Right lobe of liver (tissue), 6 donors: Measurements from ENCODE around the gene PTPN18. TPM values are rescaled to one million over a fixed set of nuclear protein-coding genes. Genes with fewer than 3 reads are reported as not detected.

Experiments used
- ATAC-seq, 4 donors: fragments of 200-7000 bp; cut with Tn5 transposase; one replicate each; pipeline ENCODE4 v1.9.1; 2020; ENCODE audit warnings: mild to moderate bottlenecking in 4 of 4, moderate library complexity in 4 of 4
- DNase-seq, 3 donors: peaks; one replicate each; pipeline ENCODE4 v3.0.0-alpha.2; 2020
- H3K27ac ChIP-seq, 3 donors: fragments of 200-600 bp; one replicate each; pipeline ENCODE4 v1.8.0; 2022
- H3K27me3 ChIP-seq, 2 donors: fragments of 200-600 bp; one replicate each; pipeline ENCODE4 v1.8.0; 2022
- H3K36me3 ChIP-seq, 4 donors: fragments of 200-600 bp; sonication (generic) in 1 of 4; one replicate each; pipeline versions ENCODE4 v1.5.1 to v1.8.0; 2017 to 2022; ENCODE audit warnings: control low read depth in 1 of 4
- H3K4me1 ChIP-seq, 4 donors: fragments of 200-600 bp; sonication (generic) in 1 of 4; one replicate each; pipeline versions ENCODE4 v1.5.1 to v1.8.0; 2017 to 2022; ENCODE audit warnings: control low read depth in 1 of 4
- H3K4me3 ChIP-seq, 3 donors: fragments of 200-600 bp; one replicate each; pipeline ENCODE4 v1.8.0; 2022
- H3K9me3 ChIP-seq, 4 donors: fragments of 200-600 bp; sonication (generic) in 1 of 4; one replicate each; pipeline versions ENCODE4 v1.5.1 to v1.8.0; 2017 to 2022; ENCODE audit warnings: control low read depth in 1 of 4
- POLR2A ChIP-seq: fragments of 450-650 bp; IDR thresholded peaks from one replicate; pipeline ENCODE4 v1.6.1; 2017; ENCODE audit warnings: antibody characterized with exemption, mild to moderate bottlenecking
- WGBS: methylation state at CpG from one replicate; pipeline ENCODE4 v1.1.6; 2018; ENCODE audit warnings: low coverage, low lambda C conversion rate; ENCODE audit not compliant: insufficient coverage; ENCODE audit errors: missing lambda C conversion rate; 5-methylcytosine and 5-hydroxymethylcytosine counted together
- intact Hi-C, 2 donors: fragments of 100-400 bp; cut with DNase I; formaldehyde crosslinking; loops; one replicate each; pipeline versions ENCODE4 v1.11.2 to v1.14.1; 2022
- total RNA-seq, 6 experiments: library from RNA; depleted of rRNA in 2 of 6; stranded (reverse); fragments of >200 nt in 2 of 6; fragmentation: NEBNext Ultra II Directional in 3 of 6; extraction: Animal tissue kit (Norgen Biotek cat#: 25700) in 3 of 6; gene quantifications; one replicate each; pipeline versions ENCODE4 v1.1.0 to v1.2.4, GENCODE V29; 2016 to 2023
- TF ChIP-seq, protein P1 (sequence below), 4 donors: fragments of 200-600 bp in 3 of 4; fragments of 450-650 bp in 1 of 4; IDR thresholded peaks; one replicate each; pipeline versions ENCODE4 v1.5.1 to v1.8.0; 2016 to 2022; ENCODE audit warnings: antibody characterized with exemption in 4 of 4, mild to moderate bottlenecking in 2 of 4
- donor health status: DM: no; HTN: yes; CAD: no.
- donor health status: DM: no; HTN: no; CAD: no.
- donor health status: DM: no; HTN: no; CAD: no.
- donor health status: DM: no; HTN: yes; CAD: no.
- donor health status: DM: no; HTN: yes; CAD: no.

Gene PTPN18
- total RNA-seq, 6 experiments from 2014 or later = 25.6 to 43.5 (median 30.3) TPM

- H3K4me3 ChIP-seq = no peak overlapping the region
- intact Hi-C loops = loop anchor here in 1 of 2 donors (10.0 kb wide), 1 partner anchor 153 kb away; the partner anchor contains the start of genes MZT2B and SMPD4
Measured at GRCh38 chr2:130337735-130338325, 18.0 kb upstream of the PTPN18 start.

GRCh38 chr2:130338793-130339345, 17.0 kb upstream of the PTPN18 start:
- H3K36me3 ChIP-seq = peaks cover 0 to 12% (median 2%) of the 10 kb centered on the region in 4 donors
- H3K27ac ChIP-seq = no peak overlapping the region
- H3K9me3 ChIP-seq = no peaks in the 10 kb centered on the region
- no peak overlapping the region for H3K4me3 ChIP-seq
- no peak for TF ChIP-seq POLR2A
- TF ChIP-seq, protein P1, sequence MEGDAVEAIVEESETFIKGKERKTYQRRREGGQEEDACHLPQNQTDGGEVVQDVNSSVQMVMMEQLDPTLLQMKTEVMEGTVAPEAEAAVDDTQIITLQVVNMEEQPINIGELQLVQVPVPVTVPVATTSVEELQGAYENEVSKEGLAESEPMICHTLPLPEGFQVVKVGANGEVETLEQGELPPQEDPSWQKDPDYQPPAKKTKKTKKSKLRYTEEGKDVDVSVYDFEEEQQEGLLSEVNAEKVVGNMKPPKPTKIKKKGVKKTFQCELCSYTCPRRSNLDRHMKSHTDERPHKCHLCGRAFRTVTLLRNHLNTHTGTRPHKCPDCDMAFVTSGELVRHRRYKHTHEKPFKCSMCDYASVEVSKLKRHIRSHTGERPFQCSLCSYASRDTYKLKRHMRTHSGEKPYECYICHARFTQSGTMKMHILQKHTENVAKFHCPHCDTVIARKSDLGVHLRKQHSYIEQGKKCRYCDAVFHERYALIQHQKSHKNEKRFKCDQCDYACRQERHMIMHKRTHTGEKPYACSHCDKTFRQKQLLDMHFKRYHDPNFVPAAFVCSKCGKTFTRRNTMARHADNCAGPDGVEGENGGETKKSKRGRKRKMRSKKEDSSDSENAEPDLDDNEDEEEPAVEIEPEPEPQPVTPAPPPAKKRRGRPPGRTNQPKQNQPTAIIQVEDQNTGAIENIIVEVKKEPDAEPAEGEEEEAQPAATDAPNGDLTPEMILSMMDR (IDR thresholded peaks at IDR 0.05) = no peak
- peaks cover 0 to 12% (median 5%) of the 10 kb centered on the region in 4 donors for H3K4me1 ChIP-seq
- ATAC-seq (no peak), DNase-seq (no peak)
- WGBS = 69% methylated on average over 2 of the region's 12 CpGs
- H3K27me3 ChIP-seq = no peaks in the 10 kb centered on the region
- intact Hi-C loops = loop anchor here in 1 of 2 donors (10.0 kb wide), 1 partner anchor 154 kb away; the partner anchor contains the start of genes MZT2B and SMPD4

More at GRCh38 chr2:130337735-130338325, 18.0 kb upstream of the PTPN18 start:
- no peak for DNase-seq
- H3K27ac ChIP-seq = no peak overlapping the region
- H3K27me3 ChIP-seq = no peaks in the 10 kb centered on the region
- TF ChIP-seq, protein P1 (IDR thresholded peaks at IDR 0.05) = no peak
- no peak for TF ChIP-seq POLR2A
- H3K36me3 ChIP-seq = peaks cover 0 to 12% (median 2%) of the 10 kb centered on the region in 4 donors
- no peak for ATAC-seq
- H3K4me1 ChIP-seq = peaks cover 0 to 8% (median 2%) of the 10 kb centered on the region in 4 donors
- no peaks in the 10 kb centered on the region for H3K9me3 ChIP-seq
- 59% methylated on average over 8 of the region's 8 CpGs for WGBS

DNA sequence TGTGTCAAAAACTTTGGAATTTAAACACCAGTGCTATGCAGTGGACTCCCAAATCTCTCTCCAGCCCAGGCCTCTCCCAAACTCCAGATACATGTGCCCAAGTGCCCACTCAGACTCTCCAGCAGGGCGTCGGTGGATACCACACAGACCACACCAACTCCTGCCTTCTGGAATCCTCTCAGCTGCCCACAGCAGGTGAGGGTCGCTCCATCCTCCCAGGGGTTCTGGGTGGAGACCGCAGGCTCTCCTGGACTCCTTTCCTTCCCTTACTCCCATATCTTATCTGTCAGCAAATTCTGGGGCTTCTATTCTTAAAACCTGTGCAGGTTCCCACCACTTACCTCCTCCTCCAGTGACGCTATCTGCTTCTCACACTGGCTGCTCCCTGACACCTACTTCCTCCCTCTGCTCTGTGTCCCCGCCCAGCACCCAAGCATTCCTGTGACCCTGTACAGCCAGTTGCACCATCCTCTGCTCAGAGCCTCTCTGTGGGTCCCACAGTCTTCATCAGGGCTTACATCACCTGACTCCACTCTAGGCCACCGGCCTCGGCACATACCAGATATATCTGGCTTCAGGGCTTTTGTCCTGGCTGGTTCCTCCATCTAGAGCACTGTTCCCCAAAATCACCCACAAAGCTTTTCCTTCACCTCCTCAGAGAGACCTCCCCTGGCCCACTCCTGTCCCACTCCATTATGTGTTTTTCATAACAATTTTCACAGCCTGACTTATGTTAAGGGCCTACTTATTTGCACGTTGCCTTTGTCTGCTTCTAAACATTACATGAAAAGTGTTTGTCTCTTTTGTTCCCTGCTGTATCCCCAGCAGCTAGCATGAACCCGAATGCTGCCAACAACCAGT, 15.7 kb upstream of the PTPN18 start:
- no peak for DNase-seq
- peaks cover 0 to 13% (median 5%) of the 10 kb centered on the region in 4 donors for H3K4me1 ChIP-seq
- ATAC-seq = no peak
- 88% methylated on average over 10 of the region's 10 CpGs for WGBS
- H3K4me3 ChIP-seq = no peak overlapping the region
- intact Hi-C loops = loop anchor here in 1 of 2 donors (10.0 kb wide), 1 partner anchor 155 kb away; the partner anchor contains the start of genes MZT2B and SMPD4
- H3K27ac ChIP-seq = no peak overlapping the region
- peaks cover 0 to 18% (median 4%) of the 10 kb centered on the region in 4 donors for H3K36me3 ChIP-seq
- H3K9me3 ChIP-seq = no peaks in the 10 kb centered on the region
- no peaks in the 10 kb centered on the region for H3K27me3 ChIP-seq
- TF ChIP-seq, protein P1 (IDR thresholded peaks at IDR 0.05) = no peak

- Histone ChIP-seq H3K27me3 (no peaks in the 10 kb centered on the region), H3K4me1 (peaks cover 0 to 13% (median 5%) of the 10 kb centered on the region in 4 donors), H3K4me3 (peak overlapping the region; percentile 73 to 88 (median 87)), H3K27ac (peak overlapping the region; percentile 39 to 73 (median 39)), H3K36me3 (peaks cover 0 to 32% (median 15%) of the 10 kb centered on the region in 4 donors), H3K9me3 (no peaks in the 10 kb centered on the region)
- intact Hi-C loops = no loop called here
- DNase-seq (no peak), ATAC-seq (peak; percentile 0 to 10 (median 2))
- no peak for TF ChIP-seq POLR2A
- TF ChIP-seq, protein P1 (IDR thresholded peaks at IDR 0.05) = no peak
- 4% methylated on average over 6 of the region's 24 CpGs for WGBS
Measured at GRCh38 chr2:130341562-130342019, 14.3 kb upstream of the PTPN18 start.
